NCI-H1930 (cell line): ENCODE results near the gene PLEKHG4B.
"Not testable (repeated sequence)": the region's sequence is repeated elsewhere in the genome, so short reads cannot be mapped to it uniquely, and the experiment has no call there.

Experiments used
- DNase-seq, 2 experiments: peaks; one replicate each; lab custom pipeline; 2025; lab: John Stamatoyannopoulos, UW

The PLEKHG4B gene

GRCh38 chr5:233426-233825 is 141.5 kb downstream of the PLEKHG4B start:
- not testable (repeated sequence) for DNase-seq

DNA sequence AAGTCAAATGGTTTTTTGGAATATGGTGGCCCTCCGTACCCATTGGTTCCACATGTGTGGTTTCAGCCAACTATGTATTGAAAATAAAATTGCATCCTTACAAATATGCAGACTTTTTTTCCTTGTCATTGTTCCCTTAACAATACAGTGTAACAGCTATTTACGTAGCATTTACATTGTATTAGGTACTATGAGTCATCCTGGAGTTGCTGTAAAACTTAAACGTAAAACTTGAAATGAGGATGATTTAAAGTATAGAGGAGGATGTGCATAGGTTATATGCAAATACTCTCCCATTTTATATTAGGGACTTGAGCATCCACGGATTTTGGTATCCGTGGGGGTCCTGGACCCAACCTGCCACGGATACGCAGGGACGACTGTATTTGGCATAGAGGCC is 142.5 kb downstream of the PLEKHG4B start:
- DNase-seq: no peak

GRCh38 chr5:235527-235926 is 143.6 kb downstream of the PLEKHG4B start:
- not testable (repeated sequence) for DNase-seq

DNA sequence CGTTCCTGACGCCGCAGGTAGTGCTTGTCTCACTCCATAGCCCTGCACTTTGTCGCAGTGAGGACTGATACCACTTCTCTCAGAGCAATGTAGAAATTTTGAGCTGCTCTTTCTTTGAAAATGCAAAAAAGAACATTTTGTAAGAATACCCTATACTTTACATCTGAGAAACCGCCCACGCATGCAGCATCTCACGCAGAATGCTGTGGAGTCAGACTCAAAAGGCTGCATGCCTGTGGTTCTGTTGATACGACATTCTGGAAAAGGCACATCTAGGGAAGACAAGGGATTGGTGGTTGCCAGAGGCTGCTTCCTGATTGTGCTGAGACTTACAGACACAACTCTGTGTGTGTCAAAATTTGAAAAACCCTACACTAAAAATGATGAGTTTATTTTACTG is 146.0 kb downstream of the PLEKHG4B start:
- DNase-seq: not testable (repeated sequence)
